WERI-Rb-1 (cell line): ENCODE measurements around the gene PTPRA.

Experiments used
- DNase-seq: peaks from one replicate; pipeline ENCODE4 v3.0.0-alpha.2; 2020
- H3K27ac ChIP-seq: fragments of 250-450 bp; sonication (Bioruptor Pico); 2 replicates; pipeline ENCODE4 v1.5.1; 2020; ENCODE audit warnings: mild to moderate bottlenecking, moderate library complexity
- H3K27me3 ChIP-seq: fragments of 250-450 bp; sonication (Bioruptor Pico); 2 replicates; pipeline ENCODE4 v1.5.1; 2021; ENCODE audit warnings: mild to moderate bottlenecking, low read depth, moderate library complexity; ENCODE audit not compliant: insufficient read depth, severe bottlenecking
- H3K36me3 ChIP-seq: fragments of 250-450 bp; sonication (Bioruptor Pico); 2 replicates; pipeline ENCODE4 v1.5.1; 2020; ENCODE audit warnings: mild to moderate bottlenecking, moderate library complexity
- H3K4me3 ChIP-seq: 2 replicates; pipeline ENCODE4 v1.5.1; 2011; ENCODE audit warnings: low read depth, mild to moderate bottlenecking, control low read depth, low read length
- H3K9me3 ChIP-seq: fragments of 250-450 bp; sonication (Bioruptor Pico); 2 replicates; pipeline ENCODE4 v1.5.1; 2021; ENCODE audit warnings: mild to moderate bottlenecking, moderate library complexity; ENCODE audit not compliant: severe bottlenecking
- TF ChIP-seq, protein P1 (sequence below): IDR thresholded peaks from 2 replicates; pipeline ENCODE4 v1.5.1; 2011; ENCODE audit warnings: low read depth, mild to moderate bottlenecking, control low read depth, inconsistent platforms, low read length

PTPRA gene

DNA sequence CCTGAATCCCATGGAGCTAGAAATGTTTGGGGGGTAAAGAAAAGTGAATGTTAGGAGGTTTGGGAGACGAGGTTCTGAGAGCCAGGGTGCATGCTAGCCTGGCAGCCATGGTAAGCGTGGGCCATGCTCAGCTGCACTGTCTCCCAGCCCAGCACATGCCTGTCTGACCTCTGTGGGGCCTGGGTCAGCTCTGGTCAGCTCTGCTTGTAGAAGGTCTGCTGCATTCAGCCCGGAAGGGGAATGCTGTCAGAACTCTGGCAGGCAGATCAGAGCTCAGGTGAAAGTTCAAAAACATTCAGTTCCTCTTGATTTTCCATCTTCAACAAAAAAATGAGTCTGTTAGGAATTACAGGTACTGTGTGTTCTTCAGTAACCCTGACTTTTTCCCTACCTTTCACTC is 164.4 kb downstream of the PTPRA start:
- peaks cover 50% of the 10 kb centered on the region for H3K36me3 ChIP-seq
- H3K27ac ChIP-seq, result no peak overlapping the region
- TF ChIP-seq, protein P1, sequence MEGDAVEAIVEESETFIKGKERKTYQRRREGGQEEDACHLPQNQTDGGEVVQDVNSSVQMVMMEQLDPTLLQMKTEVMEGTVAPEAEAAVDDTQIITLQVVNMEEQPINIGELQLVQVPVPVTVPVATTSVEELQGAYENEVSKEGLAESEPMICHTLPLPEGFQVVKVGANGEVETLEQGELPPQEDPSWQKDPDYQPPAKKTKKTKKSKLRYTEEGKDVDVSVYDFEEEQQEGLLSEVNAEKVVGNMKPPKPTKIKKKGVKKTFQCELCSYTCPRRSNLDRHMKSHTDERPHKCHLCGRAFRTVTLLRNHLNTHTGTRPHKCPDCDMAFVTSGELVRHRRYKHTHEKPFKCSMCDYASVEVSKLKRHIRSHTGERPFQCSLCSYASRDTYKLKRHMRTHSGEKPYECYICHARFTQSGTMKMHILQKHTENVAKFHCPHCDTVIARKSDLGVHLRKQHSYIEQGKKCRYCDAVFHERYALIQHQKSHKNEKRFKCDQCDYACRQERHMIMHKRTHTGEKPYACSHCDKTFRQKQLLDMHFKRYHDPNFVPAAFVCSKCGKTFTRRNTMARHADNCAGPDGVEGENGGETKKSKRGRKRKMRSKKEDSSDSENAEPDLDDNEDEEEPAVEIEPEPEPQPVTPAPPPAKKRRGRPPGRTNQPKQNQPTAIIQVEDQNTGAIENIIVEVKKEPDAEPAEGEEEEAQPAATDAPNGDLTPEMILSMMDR, result no peak

DNA sequence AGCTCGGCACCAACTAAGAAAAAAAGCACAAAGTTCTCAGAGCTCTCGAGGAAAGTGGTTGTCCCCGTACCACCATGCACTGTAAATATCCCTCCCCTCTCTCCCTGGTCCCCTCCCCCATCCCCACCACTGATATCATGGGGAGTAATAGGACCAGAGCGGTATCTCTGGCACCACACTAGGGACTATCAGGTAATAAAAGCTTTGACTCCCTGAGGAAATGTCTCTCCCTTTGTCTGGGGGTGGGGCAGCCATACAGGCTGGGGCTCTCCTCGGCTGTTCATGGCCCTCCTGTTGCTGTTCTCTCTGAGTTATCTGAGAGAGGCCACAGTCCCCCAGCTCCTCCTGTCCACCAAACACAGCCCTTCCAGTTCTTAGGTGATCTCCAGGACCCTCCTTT is 165.2 kb downstream of the PTPRA start:
- no peaks in the 10 kb centered on the region for H3K27me3 ChIP-seq
- no peak overlapping the region for H3K27ac ChIP-seq
- no peak overlapping the region for H3K4me3 ChIP-seq
- no peaks in the 10 kb centered on the region for H3K9me3 ChIP-seq
- no peak for DNase-seq
- H3K36me3 ChIP-seq, result peaks cover 45% of the 10 kb centered on the region
- TF ChIP-seq, protein P1, result no peak

More for the DNA sequence above, 164.4 kb downstream of the PTPRA start:
- Histone ChIP-seq H3K27me3 (no peaks in the 10 kb centered on the region), H3K9me3 (no peaks in the 10 kb centered on the region), H3K4me3 (no peak overlapping the region)
- DNase-seq, result no peak

DNA sequence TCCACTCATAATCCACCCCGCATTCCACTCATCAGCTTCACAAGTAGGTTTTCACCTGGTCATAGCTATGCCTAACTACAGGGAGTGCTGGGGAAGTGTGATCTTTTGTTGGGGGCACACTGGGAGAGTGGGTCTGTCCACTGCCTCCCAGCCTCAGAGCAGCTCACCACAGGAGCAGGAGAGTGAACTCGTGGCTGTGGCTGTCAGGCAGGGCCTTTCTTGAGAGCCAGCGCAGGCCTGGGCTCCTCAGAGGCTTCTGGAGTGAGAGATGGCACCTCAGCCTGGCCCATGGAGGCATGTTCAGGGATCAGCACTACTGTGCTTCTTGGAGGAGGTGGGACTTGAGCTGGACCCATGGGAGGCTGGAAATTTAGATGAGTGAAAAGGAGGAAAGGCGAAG is 166.1 kb downstream of the PTPRA start:
- no peak for DNase-seq
- TF ChIP-seq, protein P1, result no peak
- no peaks in the 10 kb centered on the region for H3K27me3 ChIP-seq
- H3K36me3 ChIP-seq, result peaks cover 45% of the 10 kb centered on the region
- H3K4me3 ChIP-seq, result no peak overlapping the region
- H3K9me3 ChIP-seq, result no peaks in the 10 kb centered on the region
- no peak overlapping the region for H3K27ac ChIP-seq

DNA sequence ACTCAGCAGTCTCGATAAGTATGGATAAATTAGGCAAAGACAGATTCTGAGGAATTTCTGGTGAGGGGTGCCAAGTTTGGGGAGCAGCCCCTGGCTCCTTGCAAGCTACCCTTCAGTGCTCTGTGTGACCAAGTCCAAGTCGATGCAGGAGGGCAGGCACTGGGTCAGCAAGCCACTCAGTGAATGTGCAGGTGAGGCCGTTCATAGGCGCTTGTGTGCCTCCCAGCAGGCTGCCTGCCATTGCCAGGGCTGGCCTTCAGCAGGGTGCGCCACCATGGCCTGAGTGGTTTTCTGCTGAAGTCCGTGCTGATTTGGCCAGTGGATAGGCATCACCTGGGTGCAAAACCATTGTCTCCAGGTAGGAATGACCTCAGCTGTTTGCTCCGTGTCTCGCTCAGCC is 166.8 kb downstream of the PTPRA start:
- DNase-seq, result no peak
- no peak overlapping the region for H3K4me3 ChIP-seq
- peaks cover 44% of the 10 kb centered on the region for H3K36me3 ChIP-seq
- TF ChIP-seq, protein P1, result no peak
- no peak overlapping the region for H3K27ac ChIP-seq
- no peaks in the 10 kb centered on the region for H3K9me3 ChIP-seq
- H3K27me3 ChIP-seq, result no peaks in the 10 kb centered on the region

DNA sequence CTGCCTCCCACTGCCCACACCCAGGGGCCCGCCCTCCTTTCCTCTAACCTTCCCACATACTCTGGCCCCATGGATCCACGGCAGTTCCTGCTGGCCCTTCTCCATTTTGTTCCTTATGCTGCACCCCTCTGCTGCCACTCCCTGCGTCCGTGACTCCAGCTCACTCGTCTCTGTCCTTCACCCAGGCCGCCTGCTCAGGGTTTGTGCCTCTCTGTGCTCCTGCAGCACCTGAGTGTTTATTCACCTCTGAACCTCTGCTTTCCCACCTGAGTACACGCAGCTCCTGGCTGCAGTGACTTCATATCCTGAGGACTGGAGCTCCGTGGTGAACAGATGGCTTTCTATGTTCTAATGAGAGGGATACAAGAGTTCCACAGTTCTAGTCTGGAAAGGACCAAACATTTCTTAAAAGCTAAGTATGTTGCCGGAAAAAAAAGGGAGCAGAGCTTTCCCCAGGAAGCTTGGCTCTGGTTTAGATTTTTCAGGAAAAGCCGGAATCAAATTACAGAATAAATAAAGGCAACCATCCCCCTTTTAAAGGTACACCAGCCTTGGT is 168.7 kb downstream of the PTPRA start:
- no peaks in the 10 kb centered on the region for H3K27me3 ChIP-seq
- no peak overlapping the region for H3K27ac ChIP-seq
- no peaks in the 10 kb centered on the region for H3K9me3 ChIP-seq
- H3K36me3 ChIP-seq, result peaks cover 38% of the 10 kb centered on the region
- TF ChIP-seq, protein P1, result no peak
- H3K4me3 ChIP-seq, result no peak overlapping the region
- DNase-seq, result no peak

DNA sequence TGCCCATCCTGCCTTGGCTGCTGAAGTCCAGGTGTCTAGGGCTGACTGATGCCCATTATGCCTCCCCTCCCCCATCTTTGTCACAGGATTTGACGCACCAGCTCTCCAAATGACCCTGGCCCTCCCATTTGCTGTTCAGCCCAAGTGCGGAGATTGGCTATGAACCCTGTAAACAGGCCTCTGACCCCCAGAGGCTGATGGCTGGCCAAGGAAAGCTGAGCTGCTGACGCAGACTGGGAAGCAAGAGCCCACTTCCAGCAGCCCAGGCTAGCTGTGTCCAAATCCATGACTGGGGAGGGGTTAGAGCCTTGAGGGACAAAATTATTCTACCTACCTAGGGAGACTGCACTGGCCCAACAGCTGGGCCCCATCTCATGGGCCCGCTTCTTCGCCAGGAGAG is 169.3 kb downstream of the PTPRA start:
- DNase-seq, result no peak

More for the DNA sequence above, 169.3 kb downstream of the PTPRA start:
- Histone ChIP-seq H3K36me3 (peaks cover 38% of the 10 kb centered on the region), H3K27me3 (no peaks in the 10 kb centered on the region), H3K9me3 (no peaks in the 10 kb centered on the region), H3K4me3 (no peak overlapping the region), H3K27ac (no peak overlapping the region)
- TF ChIP-seq, protein P1, result no peak
